Fibroblast of peridontal ligament (primary cell): ENCODE results near the gene SEPHS1.

Source experiments
- DNase-seq: peaks from one replicate; pipeline ENCODE4 v3.0.0-alpha.2; 2010; ENCODE audit errors: extremely low read depth

The SEPHS1 gene

DNA sequence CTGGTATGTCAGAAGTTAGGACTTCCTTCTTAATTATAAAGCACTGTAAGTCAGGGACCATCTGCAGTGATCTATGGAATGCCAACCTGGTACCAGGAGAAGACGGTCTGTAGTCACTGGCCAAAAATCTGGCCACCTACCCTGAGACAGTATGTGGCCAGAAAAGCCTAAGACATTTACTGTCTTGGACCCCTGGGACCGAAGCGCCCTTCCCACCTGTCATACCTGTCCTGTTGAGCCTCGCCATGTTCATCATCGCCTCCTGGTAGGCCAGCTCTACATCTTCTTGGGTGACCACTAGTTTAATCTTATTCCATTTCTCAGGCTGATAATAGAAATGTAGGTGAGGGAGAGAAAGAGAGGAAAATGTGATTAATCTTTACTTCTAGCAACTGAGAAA lies 20.0 kb downstream of the SEPHS1 start:
- no peak for DNase-seq

DNA sequence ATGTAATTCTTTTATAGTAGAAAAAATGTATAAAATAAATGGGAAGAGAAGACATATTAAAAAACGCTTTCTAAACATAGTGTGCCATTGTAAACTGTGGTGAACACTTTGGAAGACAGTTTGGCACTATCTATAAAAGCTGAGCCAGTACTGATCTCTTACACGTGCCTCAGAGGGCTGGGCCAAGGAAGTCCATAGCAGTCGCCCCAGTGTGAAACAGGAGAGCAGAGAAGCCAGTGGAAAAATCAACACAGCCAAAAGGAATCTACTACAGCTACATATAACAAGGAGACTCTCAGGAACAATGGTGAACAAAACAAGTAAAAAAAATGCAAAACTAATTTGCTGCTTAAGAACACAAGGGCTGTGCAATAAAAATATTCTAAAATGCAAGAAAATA lies 20.6 kb downstream of the SEPHS1 start:
- peak; percentile 14 for DNase-seq

- DNase-seq, result no peak
Observed at GRCh38 chr10:13322615-13323148, 25.4 kb downstream of the SEPHS1 start.

DNA sequence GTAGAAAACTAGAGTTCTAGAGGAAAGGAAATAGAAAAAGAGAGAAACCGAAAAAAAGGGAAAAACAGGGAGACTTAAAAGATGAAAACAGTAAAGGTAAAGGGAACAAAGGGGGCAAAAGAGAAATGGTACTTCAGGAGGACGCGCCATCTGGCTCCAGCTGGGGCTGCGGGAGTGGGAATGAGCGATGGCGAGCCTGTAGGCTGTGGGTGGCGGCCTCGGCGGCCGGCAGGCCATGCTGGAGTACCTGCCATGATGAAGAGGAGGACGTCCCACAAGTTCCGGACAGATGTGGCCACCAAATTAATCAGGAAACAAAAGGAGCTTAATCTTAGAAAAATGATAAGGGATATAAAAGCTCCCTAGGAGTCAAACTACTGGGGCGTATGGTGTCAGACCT lies 26.5 kb downstream of the SEPHS1 start:
- no peak for DNase-seq

DNA sequence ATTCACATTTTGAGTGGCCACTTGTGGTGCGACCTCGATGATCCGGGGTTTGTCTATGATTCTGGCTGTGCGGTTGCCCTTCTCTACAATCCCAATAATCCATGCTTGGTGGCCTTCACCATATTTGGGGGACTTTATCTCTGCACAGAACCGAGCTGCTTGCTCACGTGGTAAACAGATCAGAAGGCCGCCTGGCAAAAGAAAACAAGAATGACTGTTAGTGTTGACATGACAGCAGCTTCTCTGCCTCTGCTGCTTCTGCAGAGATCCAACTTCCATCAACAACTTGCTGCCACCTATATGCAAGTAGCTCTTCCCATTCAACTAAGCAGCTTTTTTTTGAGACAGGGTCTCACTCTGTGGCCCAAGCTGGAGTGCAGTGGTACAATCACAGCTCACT lies 28.9 kb downstream of the SEPHS1 start:
- DNase-seq, result no peak

DNA sequence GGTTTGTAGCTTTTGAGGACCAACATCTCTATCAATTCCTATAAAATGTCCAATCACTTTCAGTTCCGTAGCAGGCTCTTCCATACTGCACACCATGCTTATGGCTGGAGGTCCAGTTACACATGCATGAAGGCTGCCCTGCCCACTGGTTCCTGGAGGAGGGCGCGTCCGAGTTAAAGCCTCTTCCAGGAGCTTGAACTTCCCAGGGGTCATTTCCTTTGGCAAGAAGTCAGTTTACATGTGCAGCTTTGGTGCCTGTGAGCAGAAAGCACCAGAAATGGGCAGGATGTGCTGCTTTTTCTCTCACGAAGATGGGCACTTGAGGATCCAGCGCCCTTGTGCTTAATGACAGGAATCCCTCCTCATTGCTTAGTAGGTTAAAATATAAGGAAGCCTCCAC lies 30.6 kb downstream of the SEPHS1 start:
- DNase-seq, result no peak

GRCh38 chr10:13316635-13317311 lies 31.3 kb downstream of the SEPHS1 start:
- no peak for DNase-seq

DNA sequence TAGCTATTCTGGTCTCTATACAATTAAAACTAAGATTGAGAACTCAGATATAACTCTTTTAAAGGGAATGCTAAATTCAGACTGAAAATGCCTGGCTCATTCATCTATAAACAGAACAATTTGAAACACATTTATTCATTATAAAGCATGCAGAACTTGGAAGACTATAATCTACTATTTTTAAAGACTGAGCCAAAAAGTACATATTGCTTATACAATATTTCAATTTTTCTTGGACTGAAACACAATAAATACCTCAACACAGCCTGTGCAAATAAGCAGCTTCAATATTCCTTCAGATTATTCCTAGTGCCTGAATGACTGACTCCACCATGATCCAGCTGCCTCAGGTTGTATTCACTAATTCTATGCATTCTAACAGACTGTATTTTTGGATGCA lies 32.7 kb downstream of the SEPHS1 start:
- peak; percentile 14 for DNase-seq

GRCh38 chr10:13311177-13311575 lies 36.9 kb downstream of the SEPHS1 start:
- peak; percentile 46 for DNase-seq

DNA sequence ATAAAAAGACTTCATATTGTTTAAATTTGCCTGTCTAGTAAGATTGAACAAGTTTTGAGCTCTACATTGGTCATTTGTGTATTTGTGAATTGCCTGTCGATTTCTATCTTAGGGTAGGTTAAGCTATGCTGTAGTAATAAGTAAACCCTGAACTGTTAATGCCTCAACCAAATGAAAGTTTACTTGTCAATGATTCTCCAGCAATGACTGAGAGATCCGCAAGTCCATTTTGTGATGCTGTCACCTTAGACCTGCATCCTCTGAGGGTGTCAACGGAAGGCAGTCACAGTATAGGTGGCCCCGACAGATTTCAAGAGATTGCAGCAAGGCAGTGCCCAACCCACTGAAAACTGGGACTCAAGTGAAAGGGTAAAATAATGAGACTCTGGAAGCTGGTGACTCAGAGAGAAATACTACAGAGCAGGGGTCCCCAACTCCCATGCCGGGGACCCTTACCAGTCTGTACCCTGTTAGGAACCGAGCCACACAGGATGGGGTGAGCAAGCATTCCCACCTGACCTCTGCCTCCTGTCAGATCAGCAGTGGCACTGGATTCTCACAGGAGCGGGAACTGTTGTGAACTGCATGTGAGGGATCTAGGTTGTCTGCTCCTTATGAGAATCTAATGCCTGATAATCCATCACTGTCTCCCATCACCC lies 37.4 kb downstream of the SEPHS1 start:
- no peak for DNase-seq

GRCh38 chr10:13309792-13310191 lies 38.3 kb downstream of the SEPHS1 start:
- DNase-seq, result no peak

DNA sequence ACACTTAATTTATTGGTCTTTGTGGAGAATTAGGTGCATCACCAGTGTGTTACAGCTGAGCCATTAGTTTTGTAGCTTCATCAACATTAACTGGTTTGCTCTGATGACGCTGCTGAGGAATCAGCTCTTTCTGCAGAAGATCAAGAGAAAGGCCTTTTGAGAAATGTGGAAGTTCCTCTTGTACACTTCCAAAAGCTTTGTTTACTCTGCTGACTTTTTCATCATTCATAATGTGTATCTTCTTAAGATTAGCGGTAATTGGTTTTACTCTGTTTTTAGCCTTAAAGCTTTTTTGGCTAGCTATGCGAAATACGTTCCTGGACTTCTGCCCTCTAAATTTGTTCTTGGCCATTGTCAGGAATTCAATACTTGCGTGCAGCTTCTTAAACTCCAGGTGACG lies 40.0 kb downstream of the SEPHS1 start:
- peak; percentile 9 for DNase-seq

GRCh38 chr10:13306103-13306502 lies 42.0 kb downstream of the SEPHS1 start:
- no peak for DNase-seq

- DNase-seq, result no peak
Observed at GRCh38 chr10:13302821-13303555, 45.1 kb downstream of the SEPHS1 start.

- DNase-seq, result peak; percentile 76
Observed at GRCh38 chr10:13299437-13300287, 48.4 kb downstream of the SEPHS1 start, which contains the start of gene PHYH. TSS of gene PHYH (minus strand) at chr10:13300064. CDS start at chr10:13300042, 22 bp downstream.

GRCh38 chr10:13298748-13299436 lies 49.2 kb downstream of the SEPHS1 start:
- no peak for DNase-seq

DNA sequence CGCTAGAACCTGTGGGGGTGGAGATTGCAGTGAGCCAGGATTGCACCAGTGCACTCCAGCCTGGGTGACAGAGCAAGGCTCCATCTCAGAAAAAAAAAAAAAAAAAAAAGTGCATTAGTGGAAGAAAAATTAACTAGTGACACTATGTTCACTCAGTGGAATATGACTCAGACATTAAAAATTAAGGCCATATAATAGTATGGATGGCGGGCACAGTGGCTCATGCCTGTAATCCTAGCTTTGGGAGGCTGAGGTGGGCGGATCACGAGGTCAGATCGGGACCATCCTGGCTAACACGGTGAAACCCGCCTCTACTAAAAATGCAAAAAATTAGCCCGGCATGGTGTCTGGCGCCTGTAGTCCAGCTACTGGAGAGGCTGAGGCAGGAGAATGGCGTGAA lies 51.6 kb downstream of the SEPHS1 start:
- no peak for DNase-seq

DNA sequence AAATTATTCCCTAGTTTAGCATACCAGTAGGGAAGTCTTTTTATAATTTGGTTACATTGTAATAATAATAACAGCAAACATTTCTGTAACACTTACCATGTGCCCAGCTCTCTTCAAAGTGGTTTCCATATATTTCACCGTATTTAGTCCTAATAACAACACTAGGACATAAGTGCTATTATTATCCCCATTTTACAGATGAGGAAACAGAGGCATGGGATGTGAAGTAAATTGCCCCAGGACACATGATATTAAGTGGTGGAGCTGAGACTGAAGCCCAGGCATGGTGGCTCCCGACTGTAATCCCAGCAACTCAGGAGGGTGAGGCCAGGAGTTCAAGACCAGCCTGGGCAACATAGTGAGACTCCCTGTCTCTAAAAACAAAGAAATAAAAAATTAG lies 53.3 kb downstream of the SEPHS1 start:
- no peak for DNase-seq

DNA sequence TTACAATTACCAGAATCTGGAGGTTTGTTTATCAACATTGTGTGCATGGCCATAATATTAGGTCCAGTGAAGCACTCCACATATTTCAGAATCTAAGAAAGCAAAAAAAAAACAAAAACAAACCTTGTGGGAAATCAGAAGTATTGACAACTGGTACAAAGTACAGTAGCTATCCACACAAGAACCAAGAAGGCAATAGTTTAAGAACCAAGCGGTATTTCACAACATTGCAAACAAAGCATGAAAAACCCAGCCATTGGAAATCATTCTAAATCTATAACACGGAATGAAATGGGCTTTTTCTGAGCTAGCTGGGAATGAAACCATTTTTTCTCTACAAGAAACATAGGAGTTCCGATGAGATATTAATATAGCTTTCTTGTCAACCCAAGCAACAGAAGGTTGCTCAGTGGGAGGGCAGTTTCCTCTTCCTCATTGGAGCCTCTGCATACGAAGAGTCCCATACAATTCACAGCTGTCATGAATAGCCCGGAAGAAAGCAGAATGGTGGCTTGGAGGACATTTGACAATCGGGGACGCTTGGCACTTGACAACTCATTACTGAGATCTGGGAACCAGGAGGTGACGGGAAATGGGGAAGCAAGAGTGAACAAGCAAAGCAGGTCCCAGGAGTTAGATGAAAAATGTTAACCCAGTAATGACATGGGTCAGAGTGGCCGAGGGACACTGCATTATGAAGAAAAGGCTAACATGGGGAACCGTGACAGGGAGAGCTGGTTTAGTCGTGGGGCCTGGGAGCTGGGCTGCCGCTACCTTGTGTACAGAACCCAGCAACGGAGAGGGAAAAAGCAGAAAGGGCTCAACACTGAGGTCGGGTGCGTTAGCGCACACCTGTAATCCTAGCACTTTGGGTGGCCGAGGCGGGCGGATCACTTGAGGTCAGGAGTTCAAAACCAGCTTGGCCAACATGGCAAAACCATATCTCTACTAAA lies 56.0 kb downstream of the SEPHS1 start:
- DNase-seq, result no peak

- DNase-seq, result no peak
Observed at GRCh38 chr10:13291061-13291460, 57.0 kb downstream of the SEPHS1 start.
